Motor neuron (in vitro differentiated cells): ENCODE results near the gene TMEM119. TPM values are rescaled to one million over a fixed set of nuclear protein-coding genes. Genes with fewer than 3 reads are reported as not detected.
"Not testable (repeated sequence)": the region's sequence is repeated elsewhere in the genome, so short reads cannot be mapped to it uniquely, and the experiment has no call there.

ENCODE experiments used
- ATAC-seq, 8 experiments: fragments of 200-7000 bp; cut with Tn5 transposase; replicated peaks in 6 of 8; 2 replicates each; pipeline ENCODE4 v1.8.0; 2021; ENCODE audit warnings: mild to moderate bottlenecking in 8 of 8, moderate library complexity in 8 of 8
- H3K27ac ChIP-seq, 2 donors: fragments of 250-450 bp; sonication (Bioruptor Pico); 2 replicates each; pipeline ENCODE4 v1.9.0; 2021; ENCODE audit warnings: antibody characterized with exemption in 2 of 2, mild to moderate bottlenecking in 2 of 2, moderate library complexity in 1 of 2
- H3K4me1 ChIP-seq, 2 donors: fragments of 250-450 bp; sonication (Bioruptor Pico); replicated peaks in 1 of 2; 2 replicates each; pipeline ENCODE4 v1.6.1; 2021; ENCODE audit warnings: antibody characterized with exemption in 2 of 2, mild to moderate bottlenecking in 2 of 2, moderate library complexity in 1 of 2
- H3K4me3 ChIP-seq, 5 donors: fragments of 250-450 bp; sonication (Bioruptor Pico); 2 replicates each; pipeline ENCODE4 v1.9.0; 2021; ENCODE audit warnings: antibody characterized with exemption in 5 of 5, mild to moderate bottlenecking in 5 of 5, moderate library complexity in 4 of 5
- WGBS, 10 experiments: fragments of 450-650 bp; shearing (Covaris generic); methylation state at CpG; one replicate each; pipeline ENCODE4 v1.0.0; 2022; 5-methylcytosine and 5-hydroxymethylcytosine counted together
- in situ Hi-C, 9 experiments: fragments of 400-800 bp; cut with MboI; loops; one replicate each; pipeline ENCODE4 v1.15.0; 2021; ENCODE audit warnings: low sequenced_read_pairs in 9 of 9, low pct_unique_long_range_greater_than_20kb in 2 of 9; ENCODE audit not compliant: unreplicated experiment in 9 of 9
- total RNA-seq, 8 experiments: library from RNA; unstranded; fragments of 300-600 nt; gene quantifications; 2 replicates each; pipeline versions ENCODE4 v1.2.3 to v1.2.4, GENCODE V29; 2022

Gene TMEM119
- total RNA-seq, 8 experiments from 2014 or later: 0.05 to 31.1 (median 0.73) TPM

- no peak for ATAC-seq
- in situ Hi-C loops: loop anchor here in 1 of 9 experiments (25.0 kb wide), 1 partner anchor 448 kb away; the partner anchor contains the start of genes ALKBH2 and UNG
- Histone ChIP-seq H3K4me3 (no peak overlapping the region), H3K27ac (peak overlapping the region; percentile 43 to 81), H3K4me1 (peaks cover 26 to 28% of the 10 kb centered on the region in 2 donors)
- 40 to 100% (median 75%) methylated on average over 1 to 9 of the region's 11 CpGs; no CpG with 5 or more reads in 2 of the 10 experiments for WGBS, 10 experiments
These were observed 41.3 kb upstream of the TMEM119 start for GRCh38 chr12:108638997-108639822.

- peak overlapping the region; percentile 43 to 81 for H3K27ac ChIP-seq
- in situ Hi-C loops: loop anchor here in 1 of 9 experiments (25.0 kb wide), 1 partner anchor 449 kb away; the partner anchor contains the start of genes ALKBH2 and UNG
- H3K4me1 ChIP-seq: peaks cover 26 to 28% of the 10 kb centered on the region in 2 donors
- WGBS, 10 experiments: 4 to 66% (median 17%) methylated on average over 3 to 14 of the region's 18 CpGs; no CpG with 5 or more reads in 2 of the 10 experiments
- peak in 6 of 8 experiments; percentile 7 to 84 (median 82) for ATAC-seq
- no peak overlapping the region for H3K4me3 ChIP-seq
These were observed 40.4 kb upstream of the TMEM119 start for GRCh38 chr12:108638141-108638827.

- in situ Hi-C loops: loop anchor here in 1 of 9 experiments (25.0 kb wide), 1 partner anchor 450 kb away; the partner anchor contains the start of genes ALKBH2 and UNG
- Histone ChIP-seq H3K4me1 (peaks cover 26 to 28% of the 10 kb centered on the region in 2 donors), H3K4me3 (no peak overlapping the region), H3K27ac (peak overlapping the region; percentile 43 to 81)
- ATAC-seq: peak in 5 of 8 experiments; percentile 5 to 12 (median 8)
- 36 to 100% (median 55%) methylated on average over 1 to 7 of the region's 7 CpGs; no CpG with 5 or more reads in 2 of the 10 experiments for WGBS, 10 experiments
These were observed 39.5 kb upstream of the TMEM119 start for GRCh38 chr12:108637222-108637971.

GRCh38 chr12:108635997-108636808, 38.3 kb upstream of the TMEM119 start:
- in situ Hi-C loops: loop anchor here in 1 of 9 experiments (25.0 kb wide), 1 partner anchor 451 kb away; the partner anchor contains the start of genes ALKBH2 and UNG
- ATAC-seq: no peak
- 77 to 100% (median 94%) methylated on average over 1 to 6 of the region's 6 CpGs for WGBS, 10 experiments

GRCh38 chr12:108635201-108635996, 37.5 kb upstream of the TMEM119 start:
- 13 to 80% (median 50%) methylated on average over 2 to 11 of the region's 15 CpGs; no CpG with 5 or more reads in 1 of the 10 experiments for WGBS, 10 experiments
- Histone ChIP-seq H3K27ac (no peak overlapping the region), H3K4me1 (peaks cover 26 to 28% of the 10 kb centered on the region in 2 donors), H3K4me3 (no peak overlapping the region)
- no peak for ATAC-seq
- in situ Hi-C loops: loop anchor here in 1 of 9 experiments (25.0 kb wide), 1 partner anchor 452 kb away; the partner anchor contains the start of genes ALKBH2 and UNG

More at GRCh38 chr12:108635997-108636808, 38.3 kb upstream of the TMEM119 start:
- Histone ChIP-seq H3K4me3 (no peak overlapping the region), H3K27ac (no peak overlapping the region), H3K4me1 (peaks cover 26 to 28% of the 10 kb centered on the region in 2 donors)

GRCh38 chr12:108634341-108634751, 36.5 kb upstream of the TMEM119 start:
- WGBS, 10 experiments: no CpG with 5 or more reads among the region's 4 CpGs
- ATAC-seq: no peak

GRCh38 chr12:108633534-108634248, 35.8 kb upstream of the TMEM119 start, which contains the start of gene SELPLG:
SELPLG (minus strand) TSS chr12:108633894; CDS start chr12:108624307, 9,587 bp downstream.
- WGBS, 10 experiments: 40 to 100% (median 91%) methylated on average over 1 to 6 of the region's 14 CpGs; no CpG with 5 or more reads in 3 of the 10 experiments
- ATAC-seq: no peak
- no peak within 1 kb of the TSS for H3K27ac ChIP-seq
- H3K4me3 ChIP-seq: no peak within 1 kb of the TSS
- in situ Hi-C loops: loop anchor here in 1 of 9 experiments (25.0 kb wide), 1 partner anchor 454 kb away; the partner anchor contains the start of genes ALKBH2 and UNG
- H3K4me1 ChIP-seq: peaks cover 36 to 40% of the 10 kb centered on the region in 2 donors

More at GRCh38 chr12:108634341-108634751, 36.5 kb upstream of the TMEM119 start:
- no peak overlapping the region for H3K27ac ChIP-seq
- no peak overlapping the region for H3K4me3 ChIP-seq
- peaks cover 36 to 39% of the 10 kb centered on the region in 2 donors for H3K4me1 ChIP-seq
- in situ Hi-C loops: loop anchor here in 1 of 9 experiments (25.0 kb wide), 1 partner anchor 453 kb away; the partner anchor contains the start of genes ALKBH2 and UNG

- Histone ChIP-seq H3K4me3 (no peak overlapping the region), H3K4me1 (peaks cover 35 to 40% of the 10 kb centered on the region in 2 donors), H3K27ac (no peak overlapping the region)
- ATAC-seq: no peak
- in situ Hi-C loops: loop anchor here in 1 of 9 experiments (25.0 kb wide), 1 partner anchor 454 kb away; the partner anchor contains the start of genes ALKBH2 and UNG
- WGBS, 10 experiments: 89 to 100% (median 96%) methylated on average over 1 to 7 of the region's 7 CpGs; no CpG with 5 or more reads in 4 of the 10 experiments
These were observed 35.2 kb upstream of the TMEM119 start for GRCh38 chr12:108633081-108633533.

- H3K4me3 ChIP-seq, ATAC-seq, H3K27ac ChIP-seq: not testable (repeated sequence)
- WGBS, 10 experiments: 74 to 100% (median 89%) methylated on average over 1 to 3 of the region's 4 CpGs; no CpG with 5 or more reads in 5 of the 10 experiments
- in situ Hi-C loops: loop anchor here in 1 of 9 experiments (25.0 kb wide), 1 partner anchor 456 kb away; the partner anchor contains the start of genes ALKBH2 and UNG
- peaks cover 22 to 27% of the 10 kb centered on the region in 2 donors for H3K4me1 ChIP-seq
These were observed 33.4 kb upstream of the TMEM119 start for GRCh38 chr12:108631261-108631660.
